ENCODE results near the gene NELFA. TPM values are rescaled to one million over a fixed set of nuclear protein-coding genes. Genes with fewer than 3 reads are reported as not detected.
"Not testable (repeated sequence)": the region's sequence is repeated elsewhere in the genome, so short reads cannot be mapped to it uniquely, and the experiment has no call there.

Gene NELFA
- total RNA-seq, 1 experiment from 2014 or later = 55.0 TPM

- no peaks in the 10 kb centered on the region for H4K20me1 ChIP-seq (ENCODE audit: control insufficient read depth, insufficient read depth, insufficient read length)
- H3K4me3 Mint-ChIP-seq = peak overlapping the region; percentile 2 to 48; a peak in 3 of 5 replicates
Measured at GRCh38 chr4:2006367-2006766, 2.4 kb downstream of the NELFA start.

DNA sequence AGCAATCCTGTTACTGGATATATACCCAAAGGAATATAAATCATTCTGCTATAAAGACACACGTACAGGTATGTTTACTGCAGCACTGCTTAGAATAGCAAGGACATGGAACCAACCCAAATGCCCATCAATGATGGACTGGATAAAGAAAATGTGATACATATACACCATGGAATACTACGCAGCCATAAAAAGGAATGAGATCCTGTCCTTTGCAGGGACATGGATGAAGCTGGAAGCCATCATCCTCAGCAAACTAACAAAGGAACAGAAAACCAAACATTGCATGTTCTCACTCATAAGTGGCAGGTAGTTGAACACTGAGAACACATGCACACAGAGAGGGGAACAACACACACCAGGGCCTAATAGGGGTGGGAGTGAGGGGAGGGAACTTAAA is 5.4 kb downstream of the NELFA start:
- H4K20me1 ChIP-seq (ENCODE audit: control insufficient read depth, insufficient read depth, insufficient read length); H4K91ac ChIP-seq (ENCODE audit: insufficient read length, low read depth, low read length); H3K9me3 ChIP-seq (ENCODE audit: control insufficient read depth, low read depth, low read length); DNase-seq; H3K4me2 ChIP-seq (ENCODE audit: insufficient read depth, insufficient read length, low read length); H2BK12ac ChIP-seq (ENCODE audit: insufficient read length, low read depth, low read length); H4K8ac ChIP-seq (replicated peaks; ENCODE audit: insufficient read length, low read depth, low read length); H2BK20ac ChIP-seq (ENCODE audit: low read depth, low read length, poor library complexity, severe bottlenecking); H3K14ac ChIP-seq (ENCODE audit: insufficient read depth, low read length); H3K23ac ChIP-seq (ENCODE audit: insufficient read length, low read depth, low read length); H3K4ac ChIP-seq (ENCODE audit: low read depth, low read length); H2BK5ac ChIP-seq (ENCODE audit: insufficient read length, low read length); H2AFZ ChIP-seq (ENCODE audit: low read length); H3K27ac Mint-ChIP-seq; H4K5ac ChIP-seq (ENCODE audit: insufficient read length, low read depth, low read length); H3K27ac ChIP-seq (ENCODE audit: insufficient read length, low read depth, low read length); H3K56ac ChIP-seq (ENCODE audit: insufficient read length, low read depth, low read length); H3T11ph ChIP-seq (ENCODE audit: low read length); H3K23me2 ChIP-seq (ENCODE audit: insufficient read length, low read depth, low read length, poor library complexity, severe bottlenecking); H3K18ac ChIP-seq (ENCODE audit: insufficient read length, low read depth, low read length); H3K27me3 Mint-ChIP-seq (ENCODE audit: low read depth); H2BK120ac ChIP-seq (ENCODE audit: low read depth, low read length, poor library complexity, severe bottlenecking); H3K9ac ChIP-seq (ENCODE audit: extremely low read depth, insufficient read length, low read length); H2BK15ac ChIP-seq (ENCODE audit: low read depth, low read length); H3K4me1 ChIP-seq (ENCODE audit: insufficient read depth, low read length); H3K27me3 ChIP-seq (ENCODE audit: insufficient read depth, low read length); H2AK5ac ChIP-seq (ENCODE audit: insufficient read length, low read length); H3K4me3 Mint-ChIP-seq: not testable (repeated sequence)
- WGBS (ENCODE audit: extremely low coverage, insufficient read length, low lambda C conversion rate) = no CpG with 5 or more reads among the region's 2 CpGs
- Mint-ChIP-seq H3K36me3 (ENCODE audit: insufficient read depth in 1 of 3, low read depth in 3 of 3) (peaks cover 50 to 62% (median 52%) of the 10 kb centered on the region in 3 experiments), H3K9me3 (peaks cover 11% of the 10 kb centered on the region in 2 experiments; a peak in 4 of 5 replicates), H3K4me1 (peaks cover 28 to 33% of the 10 kb centered on the region in 2 experiments)
- Histone ChIP-seq H3K79me1 (ENCODE audit: insufficient read depth, low read depth, low read length, poor library complexity, severe bottlenecking) (peaks cover 10% of the 10 kb centered on the region), H3K79me2 (ENCODE audit: insufficient read depth, low read length) (peaks cover 35% of the 10 kb centered on the region)

More at GRCh38 chr4:2006367-2006766, 2.4 kb downstream of the NELFA start:
- Mint-ChIP-seq H3K4me1 (peaks cover 13 to 17% of the 10 kb centered on the region in 2 experiments), H3K9me3 (no peaks in the 10 kb centered on the region), H3K36me3 (ENCODE audit: insufficient read depth in 1 of 3, low read depth in 3 of 3) (peaks cover 30 to 44% (median 34%) of the 10 kb centered on the region in 3 experiments), H3K27me3 (ENCODE audit: low read depth) (peaks cover 13% of the 10 kb centered on the region), H3K27ac (no peak overlapping the region)
- no peak for DNase-seq
- Histone ChIP-seq H3K18ac (ENCODE audit: insufficient read length, low read depth, low read length) (no peak overlapping the region), H3K79me2 (ENCODE audit: insufficient read depth, low read length) (peaks cover 25% of the 10 kb centered on the region; the same call in 1 of the 2 replicates), H3K27ac (ENCODE audit: insufficient read length, low read depth, low read length) (no peak overlapping the region), H3K23ac (ENCODE audit: insufficient read length, low read depth, low read length) (no peak overlapping the region), H3K27me3 (ENCODE audit: insufficient read depth, low read length) (no peaks in the 10 kb centered on the region), H2BK5ac (ENCODE audit: insufficient read length, low read length) (no peak overlapping the region), H3K4me1 (ENCODE audit: insufficient read depth, low read length) (no peaks in the 10 kb centered on the region), H2BK15ac (ENCODE audit: low read depth, low read length) (no peak overlapping the region), H2BK120ac (ENCODE audit: low read depth, low read length, poor library complexity, severe bottlenecking) (no peak overlapping the region), H3K56ac (ENCODE audit: insufficient read length, low read depth, low read length) (no peak overlapping the region), H2BK12ac (ENCODE audit: insufficient read length, low read depth, low read length) (no peak overlapping the region), H3K9ac (ENCODE audit: extremely low read depth, insufficient read length, low read length) (no peak overlapping the region), H2BK20ac (ENCODE audit: low read depth, low read length, poor library complexity, severe bottlenecking) (no peak overlapping the region), H3T11ph (ENCODE audit: low read length) (no peak overlapping the region), H3K79me1 (ENCODE audit: insufficient read depth, low read depth, low read length, poor library complexity, severe bottlenecking) (peaks cover 10% of the 10 kb centered on the region), H2AFZ (ENCODE audit: low read length) (no peak overlapping the region), H3K14ac (ENCODE audit: insufficient read depth, low read length) (no peak overlapping the region), H3K9me3 (ENCODE audit: control insufficient read depth, low read depth, low read length) (no peaks in the 10 kb centered on the region), H3K23me2 (ENCODE audit: insufficient read length, low read depth, low read length, poor library complexity, severe bottlenecking) (peaks cover 7% of the 10 kb centered on the region), H2AK5ac (ENCODE audit: insufficient read length, low read length) (no peak overlapping the region), H4K8ac (replicated peaks; ENCODE audit: insufficient read length, low read depth, low read length) (no peak overlapping the region), H3K4me2 (ENCODE audit: insufficient read depth, insufficient read length, low read length) (no peak overlapping the region), H3K4ac (ENCODE audit: low read depth, low read length) (no peak overlapping the region), H4K5ac (ENCODE audit: insufficient read length, low read depth, low read length) (no peak overlapping the region), H4K91ac (ENCODE audit: insufficient read length, low read depth, low read length) (no peak overlapping the region)
- no CpG with 5 or more reads among the region's 7 CpGs for WGBS (ENCODE audit: extremely low coverage, insufficient read length, low lambda C conversion rate)
- TF ChIP-seq, protein P1, sequence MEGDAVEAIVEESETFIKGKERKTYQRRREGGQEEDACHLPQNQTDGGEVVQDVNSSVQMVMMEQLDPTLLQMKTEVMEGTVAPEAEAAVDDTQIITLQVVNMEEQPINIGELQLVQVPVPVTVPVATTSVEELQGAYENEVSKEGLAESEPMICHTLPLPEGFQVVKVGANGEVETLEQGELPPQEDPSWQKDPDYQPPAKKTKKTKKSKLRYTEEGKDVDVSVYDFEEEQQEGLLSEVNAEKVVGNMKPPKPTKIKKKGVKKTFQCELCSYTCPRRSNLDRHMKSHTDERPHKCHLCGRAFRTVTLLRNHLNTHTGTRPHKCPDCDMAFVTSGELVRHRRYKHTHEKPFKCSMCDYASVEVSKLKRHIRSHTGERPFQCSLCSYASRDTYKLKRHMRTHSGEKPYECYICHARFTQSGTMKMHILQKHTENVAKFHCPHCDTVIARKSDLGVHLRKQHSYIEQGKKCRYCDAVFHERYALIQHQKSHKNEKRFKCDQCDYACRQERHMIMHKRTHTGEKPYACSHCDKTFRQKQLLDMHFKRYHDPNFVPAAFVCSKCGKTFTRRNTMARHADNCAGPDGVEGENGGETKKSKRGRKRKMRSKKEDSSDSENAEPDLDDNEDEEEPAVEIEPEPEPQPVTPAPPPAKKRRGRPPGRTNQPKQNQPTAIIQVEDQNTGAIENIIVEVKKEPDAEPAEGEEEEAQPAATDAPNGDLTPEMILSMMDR (conservative IDR thresholded peaks at IDR 0.05) = no peak

All from H9 (cell line).